Activated CD4-positive, alpha-beta T cell treated with anti-CD3 and anti-CD28 coated beads, Interleukin-2, Interleukin-6, amounts not matched to agents 100 ng/mL and 50 ng/mL, durations not matched to agents 16 hours and 8 hours (primary cell): ENCODE results near the gene ALOX12B.
"Not testable (repeated sequence)": the region's sequence is repeated elsewhere in the genome, so short reads cannot be mapped to it uniquely, and the experiment has no call there.

Experiments used
- DNase-seq: peaks from one replicate; pipeline ENCODE4 v3.0.0-alpha.2; 2020

The ALOX12B gene

DNA sequence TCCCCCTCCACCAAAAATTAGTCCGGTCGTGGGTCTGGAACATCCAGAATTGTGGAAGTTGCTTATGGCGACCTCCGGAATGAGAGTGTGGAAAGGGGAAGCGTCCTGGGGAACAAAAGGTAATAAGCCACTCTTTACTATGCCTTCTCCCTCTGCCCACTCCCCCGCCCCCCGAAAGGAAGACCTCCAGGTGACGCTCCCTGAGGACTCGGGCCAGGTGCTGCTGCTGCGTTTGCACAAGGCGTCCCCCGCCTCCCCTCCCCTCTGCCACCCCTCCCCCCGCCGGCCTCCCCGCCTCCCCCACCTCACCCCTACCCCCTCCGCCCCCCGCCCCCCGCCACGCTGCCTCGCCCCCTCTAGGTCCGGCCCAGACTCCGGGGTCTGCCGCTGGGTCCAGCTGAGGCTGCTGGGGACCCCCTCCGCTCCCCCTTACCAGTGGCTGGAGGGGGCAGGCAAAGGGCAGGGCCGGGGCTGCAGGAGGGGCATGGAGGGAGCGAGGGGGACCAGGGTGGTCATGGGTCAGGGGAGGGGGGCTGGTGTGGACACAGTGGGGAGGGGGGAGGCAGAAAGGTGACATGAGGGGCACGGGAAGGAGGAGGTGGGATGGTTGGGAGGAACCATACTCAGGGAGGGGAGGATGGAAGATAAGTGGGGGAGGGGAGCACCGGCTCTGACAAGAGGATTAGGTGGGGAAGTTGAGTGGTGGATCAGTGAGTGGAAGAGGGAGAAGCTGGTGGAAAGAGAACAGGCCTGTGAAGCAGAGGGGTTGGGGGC is 23.6 kb downstream of the ALOX12B start:
- no peak for DNase-seq

DNA sequence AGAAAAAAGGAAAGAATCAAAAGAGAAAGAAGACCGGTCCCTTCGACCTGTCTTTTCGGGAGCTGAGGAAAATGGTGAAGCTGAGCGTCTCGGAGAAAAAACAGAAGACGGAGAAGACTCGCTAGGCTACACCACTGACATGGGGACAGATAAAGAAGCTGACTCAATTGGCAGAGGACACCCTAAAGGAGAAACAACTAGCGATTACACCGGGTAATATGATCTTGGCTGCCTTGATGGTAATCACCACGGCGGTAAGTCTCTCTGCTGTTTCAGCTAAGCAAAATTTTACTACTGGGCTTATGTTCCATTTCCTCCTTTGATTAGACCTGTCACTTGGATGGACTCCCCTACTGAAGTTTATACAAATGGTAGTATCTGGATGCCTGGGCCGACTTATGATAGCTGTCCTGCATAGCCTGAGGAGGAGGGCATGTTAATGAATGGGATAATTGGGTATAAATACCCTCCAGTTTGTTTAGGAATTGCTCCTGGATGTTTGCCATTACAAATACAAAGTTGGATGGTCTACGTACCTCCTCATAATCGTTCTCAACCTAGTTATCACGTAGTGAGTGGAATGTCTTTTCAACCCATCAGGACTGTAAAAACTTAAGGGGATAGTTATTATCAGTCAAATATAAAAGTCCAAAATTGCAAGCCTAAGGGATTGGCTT is 24.6 kb downstream of the ALOX12B start:
- DNase-seq: no peak

DNA sequence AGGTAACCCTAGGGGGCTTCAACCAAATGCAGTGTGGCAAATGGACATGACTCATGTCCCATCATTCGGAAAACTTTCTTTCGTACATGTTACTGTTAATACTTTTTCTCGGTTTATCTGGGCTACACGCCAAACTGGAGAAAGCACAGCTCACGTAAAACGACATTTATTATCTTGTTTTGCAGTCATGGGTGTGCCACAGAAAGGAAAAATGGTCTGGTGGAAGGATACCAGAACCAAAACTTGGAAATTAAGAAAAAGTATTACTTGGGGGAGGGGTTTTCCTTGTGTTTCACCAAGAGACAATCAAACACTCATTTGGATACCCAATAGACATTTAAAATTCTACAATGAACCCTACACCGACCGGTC is 25.1 kb downstream of the ALOX12B start:
- no peak for DNase-seq

DNA sequence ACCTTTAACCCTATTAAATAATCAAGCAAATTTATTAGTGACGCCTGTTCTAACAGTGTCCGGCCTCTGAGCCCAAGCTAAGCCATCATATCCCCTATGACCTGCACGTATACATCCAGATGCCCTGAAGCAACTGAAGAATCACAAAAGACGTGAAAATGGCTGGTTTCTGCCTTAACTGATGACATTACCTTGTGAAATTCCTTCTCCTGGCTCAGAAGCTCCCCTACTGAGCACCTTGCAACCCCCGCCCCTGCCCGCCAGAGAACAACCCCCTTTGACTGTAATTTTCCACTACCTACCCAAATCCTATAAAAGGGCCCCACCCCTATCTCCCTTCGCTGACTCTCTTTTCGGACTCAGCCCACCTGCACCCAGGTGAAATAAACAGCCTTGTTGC is 25.7 kb downstream of the ALOX12B start:
- not testable (repeated sequence) for DNase-seq

DNA sequence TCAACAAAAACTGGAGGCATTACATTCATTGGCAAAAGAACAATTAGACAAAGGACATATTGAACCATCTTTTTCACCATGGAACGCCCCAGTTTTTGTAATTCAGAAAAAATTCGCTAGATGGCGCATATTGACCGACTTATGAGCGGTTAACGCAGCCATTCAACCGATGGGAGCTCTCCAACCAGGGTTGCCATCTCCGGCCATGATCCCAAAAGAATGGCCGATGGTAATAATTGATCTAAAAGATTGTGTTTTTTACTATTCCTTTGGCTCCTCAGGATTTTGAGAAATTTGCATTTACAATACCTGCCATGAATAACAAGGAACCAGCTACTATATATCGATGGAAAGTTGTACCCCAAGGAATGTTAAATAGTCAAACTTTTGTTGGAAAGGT is 27.2 kb downstream of the ALOX12B start:
- peak; percentile 84 for DNase-seq

DNA sequence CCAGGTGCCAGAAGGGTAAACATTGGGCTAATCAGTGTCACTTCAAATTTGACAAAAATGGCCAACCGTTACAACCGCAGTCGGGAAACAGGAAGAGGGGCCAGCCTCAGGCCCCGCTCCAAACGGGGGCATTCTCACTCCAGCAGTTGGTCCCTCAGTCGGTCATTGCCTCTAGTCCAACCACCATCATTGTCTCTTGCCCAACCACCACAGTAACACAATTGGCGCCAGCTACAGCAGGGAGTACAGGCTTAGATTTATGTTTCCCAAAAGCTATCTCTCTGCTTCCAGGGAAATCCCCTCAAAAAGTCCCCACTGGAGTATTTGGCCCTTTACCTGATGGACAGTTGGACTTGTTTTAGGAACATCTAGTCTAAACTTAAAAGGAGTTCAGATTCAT is 28.4 kb downstream of the ALOX12B start:
- DNase-seq: no peak

DNA sequence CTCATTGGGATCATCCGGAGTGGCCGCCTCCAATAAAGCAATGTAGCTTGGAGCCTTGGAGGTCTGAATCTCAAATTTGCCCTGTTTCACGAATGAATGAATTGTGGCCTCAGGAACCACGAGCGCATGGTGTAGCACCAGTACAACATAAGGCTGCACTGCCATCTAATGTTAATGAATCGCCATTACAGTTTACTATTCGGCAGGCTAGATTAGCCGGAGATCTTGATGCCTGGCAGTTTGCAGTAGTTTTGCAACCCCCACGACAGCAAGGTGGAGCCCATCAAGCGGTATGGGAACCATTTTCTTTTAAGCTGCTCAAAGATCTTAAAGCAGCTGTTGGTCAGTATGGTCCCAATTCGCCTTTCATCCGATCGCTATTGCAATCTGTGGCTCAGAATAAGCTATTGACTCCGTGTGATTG is 29.8 kb downstream of the ALOX12B start:
- peak; percentile 83 for DNase-seq

DNA sequence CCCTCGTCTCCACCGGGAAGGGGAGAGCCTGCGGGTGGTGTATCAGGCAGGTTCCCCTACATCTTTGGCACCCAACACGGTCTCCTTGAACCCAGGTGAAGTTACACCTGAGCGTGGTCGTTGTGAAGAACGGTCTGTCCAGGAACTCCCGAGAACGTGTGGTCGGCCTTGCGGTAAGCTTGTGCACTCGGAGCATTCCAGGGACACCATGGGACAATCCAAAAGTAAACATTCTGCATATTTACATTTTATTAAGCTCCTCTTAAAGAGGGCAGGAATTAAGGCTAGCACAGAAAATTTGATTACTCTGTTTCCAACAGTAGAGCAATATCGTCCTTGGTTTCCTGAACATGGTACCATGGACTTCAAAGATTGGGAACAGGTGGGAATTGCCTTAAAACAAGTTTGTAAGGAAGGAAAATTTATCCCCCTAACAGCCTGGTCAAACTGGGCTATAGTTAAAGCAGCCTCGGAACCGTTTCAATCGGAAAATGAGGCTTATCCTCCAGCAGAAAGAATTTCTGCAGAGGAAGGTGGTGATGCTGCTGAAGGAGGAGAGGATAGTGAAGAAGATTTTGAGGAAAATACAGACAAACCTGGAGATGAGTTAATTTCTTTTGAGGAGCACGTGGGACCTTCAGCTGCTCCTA is 30.4 kb downstream of the ALOX12B start:
- no peak for DNase-seq

DNA sequence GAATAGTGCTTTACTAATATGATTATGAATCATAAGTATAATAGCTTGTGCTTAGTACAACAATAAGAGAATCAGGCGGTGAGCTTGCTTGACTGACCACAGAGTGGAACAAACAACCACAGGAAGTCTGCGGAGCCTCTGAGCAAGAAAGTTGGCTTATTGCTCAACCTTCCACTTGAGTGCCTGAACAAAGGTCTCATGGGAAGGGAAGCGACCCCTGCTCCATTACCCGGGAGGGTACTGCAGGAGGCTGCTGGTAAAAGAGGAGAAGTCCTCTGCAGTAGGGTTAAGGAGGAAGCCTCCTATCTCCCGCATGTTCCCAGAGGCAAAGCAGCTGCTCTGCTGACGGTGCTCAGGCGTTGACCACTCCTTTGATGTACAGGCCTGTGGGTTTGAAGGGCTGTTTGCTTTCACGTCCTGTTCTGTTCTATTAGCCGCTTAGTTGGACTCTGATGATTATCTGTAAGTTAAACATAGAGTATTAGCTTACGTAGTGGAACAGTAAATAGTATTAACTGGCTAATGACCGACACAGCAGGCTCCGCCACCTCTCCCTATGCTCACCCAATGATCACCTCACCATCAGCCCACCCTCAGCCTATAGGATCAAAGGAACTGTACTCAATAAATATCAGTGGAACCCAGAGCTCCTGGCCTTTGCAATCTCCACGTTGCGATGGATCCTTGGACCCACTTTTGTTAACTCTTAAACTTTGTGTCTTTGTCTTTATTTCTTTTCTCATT is 31.1 kb downstream of the ALOX12B start:
- DNase-seq: peak; percentile 77

DNA sequence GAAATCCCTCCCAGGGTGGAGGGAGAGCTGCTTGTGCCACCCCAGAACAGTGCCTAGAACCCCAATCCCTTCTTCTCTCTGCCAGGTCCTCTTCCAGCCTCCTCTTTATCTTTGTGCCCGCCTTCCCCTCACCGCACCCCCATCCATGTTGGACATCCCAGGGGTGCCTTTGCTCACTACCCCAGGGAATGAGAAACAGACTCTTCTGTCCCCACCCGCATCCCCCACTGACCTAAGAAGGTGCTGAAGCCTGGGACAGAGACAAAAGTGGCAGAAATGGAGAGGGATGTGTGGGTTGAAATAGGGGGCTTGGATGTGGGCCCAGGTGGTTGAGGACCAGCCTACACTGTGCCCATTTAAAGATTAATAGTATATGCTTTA is 31.7 kb downstream of the ALOX12B start:
- DNase-seq: no peak

DNA sequence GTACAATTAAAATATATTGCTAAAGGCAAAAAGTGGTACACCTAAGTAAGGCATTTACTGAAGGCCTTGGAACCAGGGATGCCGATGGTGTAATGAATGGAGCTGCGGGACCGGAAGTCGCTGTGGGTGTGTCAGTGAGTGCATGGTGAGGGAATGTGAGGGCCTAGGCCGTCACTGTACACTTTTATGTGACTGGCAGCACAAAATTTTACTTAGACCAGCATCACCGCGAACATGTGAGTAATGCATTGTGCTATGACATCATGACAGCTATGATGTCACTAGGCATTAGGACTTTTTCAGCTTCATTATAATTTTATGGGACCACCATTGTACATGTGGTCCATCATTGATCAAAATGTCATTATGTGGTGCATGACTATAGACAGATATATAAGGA is 33.9 kb downstream of the ALOX12B start:
- DNase-seq: no peak

DNA sequence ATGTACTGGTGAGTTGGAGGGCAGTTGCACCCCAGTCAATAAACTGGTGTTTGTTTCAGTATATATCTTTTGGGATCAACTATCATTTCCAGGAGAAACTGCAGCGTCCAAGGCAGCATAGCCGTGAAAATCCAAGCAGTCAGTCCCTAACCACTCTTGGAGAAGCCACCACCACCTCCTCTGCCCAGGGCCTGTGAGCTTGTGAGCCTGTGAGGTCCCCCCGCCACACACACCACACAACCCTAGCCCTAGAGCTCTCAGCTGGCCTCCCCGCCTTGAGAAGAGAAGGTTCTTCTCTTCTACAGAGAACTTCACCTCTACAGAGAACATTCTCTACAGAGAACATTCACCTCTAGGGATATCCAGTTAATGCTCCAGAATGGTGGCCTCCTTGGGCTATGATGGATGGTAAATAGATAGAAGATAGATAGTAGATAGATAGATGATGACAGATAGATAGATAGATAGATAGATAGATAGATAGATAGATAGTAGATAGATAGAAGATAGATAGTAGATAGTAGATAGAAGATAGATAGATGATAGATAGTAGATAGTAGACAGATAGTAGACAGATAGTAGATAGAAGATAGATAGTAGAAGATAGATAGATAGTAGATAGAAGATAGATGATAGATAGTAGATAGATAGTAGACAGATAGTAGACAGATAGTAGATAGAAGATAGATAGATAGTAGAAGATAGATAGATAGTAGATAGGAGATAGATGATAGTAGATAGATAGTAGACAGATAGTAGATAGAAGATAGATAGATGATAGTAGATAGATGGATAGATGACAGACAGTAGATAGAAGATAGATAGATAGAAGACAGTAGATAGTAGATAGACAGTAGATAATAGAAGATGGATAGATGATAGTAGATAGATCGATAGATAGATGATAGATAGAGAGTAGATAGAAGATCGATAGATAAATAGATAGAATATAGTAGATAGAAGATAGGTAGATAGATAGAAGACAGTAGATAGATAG is 35.0 kb downstream of the ALOX12B start:
- no peak for DNase-seq

DNA sequence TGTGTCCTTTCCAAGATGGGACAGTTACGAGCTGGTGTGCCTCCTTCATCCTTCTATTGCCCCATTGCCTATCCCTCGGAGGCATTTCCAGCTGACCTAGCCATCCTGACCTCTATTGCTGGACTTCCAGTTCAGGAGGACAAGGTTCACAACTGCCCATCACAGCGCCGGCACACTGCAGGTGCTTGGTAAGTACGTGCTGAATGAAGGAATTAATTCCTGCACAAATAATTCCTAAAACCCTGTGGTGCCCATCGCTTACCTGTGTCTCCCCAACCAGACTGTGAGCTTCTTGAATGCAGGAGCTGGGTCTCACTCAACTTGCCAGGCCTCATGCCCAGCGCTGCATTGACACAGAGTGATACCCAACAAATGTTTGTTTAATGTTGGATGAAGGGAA is 35.7 kb downstream of the ALOX12B start:
- no peak for DNase-seq

DNA sequence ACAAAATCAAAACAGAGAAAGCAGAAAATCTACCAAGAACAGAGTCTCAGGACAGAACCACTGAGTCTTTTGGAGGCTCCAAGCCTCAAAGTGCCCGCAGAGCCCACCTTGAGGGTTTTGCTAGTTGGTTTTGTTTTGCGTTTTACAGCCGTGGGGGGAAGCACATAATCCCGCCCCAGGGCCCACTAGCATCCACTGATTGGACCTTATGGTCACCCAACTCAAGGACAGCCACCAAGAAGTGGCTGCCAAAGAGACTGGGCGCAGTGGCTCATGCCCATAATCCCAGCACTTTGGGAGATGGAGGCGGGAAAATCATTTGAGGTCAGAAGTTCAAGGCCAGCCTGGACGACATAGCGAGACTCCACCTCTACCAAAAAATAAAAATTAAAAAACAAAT is 38.8 kb downstream of the ALOX12B start:
- no peak for DNase-seq

DNA sequence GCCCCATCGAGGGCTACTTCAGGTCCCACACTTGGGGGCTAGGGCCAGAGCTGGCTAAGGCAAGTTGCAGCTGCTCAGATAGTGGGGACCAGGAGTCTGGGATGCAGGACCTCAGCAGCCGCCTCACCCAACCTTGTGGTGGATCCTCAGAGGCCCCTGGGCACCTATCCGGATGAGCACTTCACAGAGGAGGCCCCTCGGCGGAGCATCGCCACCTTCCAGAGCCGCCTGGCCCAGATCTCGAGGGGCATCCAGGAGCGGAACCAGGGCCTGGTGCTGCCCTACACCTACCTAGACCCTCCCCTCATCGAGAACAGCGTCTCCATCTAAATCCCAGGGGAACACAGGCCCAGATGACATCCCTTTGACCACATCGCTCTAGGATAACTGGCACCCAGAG is 39.3 kb downstream of the ALOX12B start:
- no peak for DNase-seq

DNA sequence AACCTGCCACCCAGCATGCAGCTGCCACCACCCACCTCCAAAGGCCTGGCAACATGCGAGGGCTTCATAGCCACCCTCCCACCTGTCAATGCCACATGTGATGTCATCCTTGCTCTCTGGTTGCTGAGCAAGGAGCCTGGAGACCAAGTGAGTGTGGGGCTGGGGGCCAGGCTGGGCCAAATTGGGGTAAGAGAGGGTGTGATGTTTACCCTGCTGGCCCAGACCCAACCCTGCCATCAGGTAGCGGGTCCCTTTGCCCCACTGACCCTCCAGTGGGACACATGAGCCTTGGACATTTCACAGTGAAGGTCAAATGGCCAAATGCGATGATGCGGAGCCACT is 39.8 kb downstream of the ALOX12B start:
- no peak for DNase-seq

DNA sequence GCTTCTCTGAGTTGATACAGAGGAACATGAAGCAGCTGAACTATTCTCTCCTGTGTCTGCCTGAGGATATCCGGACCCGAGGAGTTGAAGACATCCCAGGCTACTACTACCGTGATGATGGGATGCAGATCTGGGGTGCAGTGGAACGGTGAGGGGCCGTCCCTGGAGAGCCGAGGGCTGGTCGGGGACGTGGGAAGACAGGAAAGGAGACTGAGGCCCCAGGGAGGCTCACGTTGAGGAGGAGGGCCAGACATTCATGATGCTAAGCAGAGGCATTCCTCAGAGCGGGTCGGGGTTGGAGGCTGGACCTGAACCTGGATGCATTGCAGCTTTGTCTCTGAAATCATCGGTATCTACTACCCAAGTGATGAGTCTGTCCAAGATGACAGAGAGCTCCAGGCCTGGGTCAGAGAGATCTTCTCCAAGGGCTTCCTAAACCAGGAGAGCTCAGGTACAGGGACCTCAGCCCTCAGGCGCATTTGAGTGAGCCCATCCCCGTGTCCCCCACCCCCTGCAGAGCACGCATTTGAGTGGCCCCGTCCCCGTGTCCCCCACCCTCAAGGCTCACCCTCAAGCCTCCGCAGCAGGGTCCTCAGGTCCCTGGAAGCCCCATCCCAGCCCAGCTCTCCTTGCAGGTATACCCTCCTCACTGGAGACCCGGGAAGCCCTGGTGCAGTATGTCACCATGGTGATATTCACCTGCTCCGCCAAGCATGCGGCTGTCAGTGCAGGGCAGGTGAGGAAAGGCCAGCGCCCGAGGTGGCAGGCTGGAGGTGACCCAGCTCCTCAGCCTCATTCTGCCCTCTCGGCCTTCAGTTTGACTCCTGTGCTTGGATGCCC is 40.4 kb downstream of the ALOX12B start:
- DNase-seq: no peak

DNA sequence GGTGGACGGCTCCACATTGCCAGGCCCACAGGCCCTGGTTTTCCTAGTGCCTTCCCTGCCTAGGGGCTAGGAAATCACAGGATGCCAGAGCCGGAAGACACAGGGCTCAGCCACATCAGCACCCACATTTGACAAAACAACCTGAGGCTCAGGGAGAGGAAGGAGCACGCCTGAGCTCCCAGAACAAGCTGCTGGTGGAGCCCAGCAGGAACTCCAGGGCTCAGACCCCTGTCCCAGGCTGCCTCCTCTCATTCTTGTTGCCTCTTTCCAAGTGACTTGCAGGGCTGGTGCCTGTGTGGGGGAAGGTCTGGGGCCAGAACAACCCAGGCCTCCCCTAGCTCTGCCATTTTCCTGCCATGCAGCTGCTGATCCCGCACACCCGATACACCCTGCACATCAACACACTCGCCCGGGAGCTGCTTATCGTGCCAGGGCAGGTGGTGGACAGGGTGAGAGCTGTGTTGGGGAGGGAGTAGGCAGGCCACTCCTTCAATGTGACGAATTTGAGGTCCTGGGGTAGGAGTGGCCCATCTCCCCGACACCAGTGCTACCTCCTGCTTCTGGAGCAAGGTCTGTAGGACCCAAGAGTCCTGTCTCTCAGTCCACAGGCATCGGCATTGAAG is 41.1 kb downstream of the ALOX12B start:
- DNase-seq: no peak

DNA sequence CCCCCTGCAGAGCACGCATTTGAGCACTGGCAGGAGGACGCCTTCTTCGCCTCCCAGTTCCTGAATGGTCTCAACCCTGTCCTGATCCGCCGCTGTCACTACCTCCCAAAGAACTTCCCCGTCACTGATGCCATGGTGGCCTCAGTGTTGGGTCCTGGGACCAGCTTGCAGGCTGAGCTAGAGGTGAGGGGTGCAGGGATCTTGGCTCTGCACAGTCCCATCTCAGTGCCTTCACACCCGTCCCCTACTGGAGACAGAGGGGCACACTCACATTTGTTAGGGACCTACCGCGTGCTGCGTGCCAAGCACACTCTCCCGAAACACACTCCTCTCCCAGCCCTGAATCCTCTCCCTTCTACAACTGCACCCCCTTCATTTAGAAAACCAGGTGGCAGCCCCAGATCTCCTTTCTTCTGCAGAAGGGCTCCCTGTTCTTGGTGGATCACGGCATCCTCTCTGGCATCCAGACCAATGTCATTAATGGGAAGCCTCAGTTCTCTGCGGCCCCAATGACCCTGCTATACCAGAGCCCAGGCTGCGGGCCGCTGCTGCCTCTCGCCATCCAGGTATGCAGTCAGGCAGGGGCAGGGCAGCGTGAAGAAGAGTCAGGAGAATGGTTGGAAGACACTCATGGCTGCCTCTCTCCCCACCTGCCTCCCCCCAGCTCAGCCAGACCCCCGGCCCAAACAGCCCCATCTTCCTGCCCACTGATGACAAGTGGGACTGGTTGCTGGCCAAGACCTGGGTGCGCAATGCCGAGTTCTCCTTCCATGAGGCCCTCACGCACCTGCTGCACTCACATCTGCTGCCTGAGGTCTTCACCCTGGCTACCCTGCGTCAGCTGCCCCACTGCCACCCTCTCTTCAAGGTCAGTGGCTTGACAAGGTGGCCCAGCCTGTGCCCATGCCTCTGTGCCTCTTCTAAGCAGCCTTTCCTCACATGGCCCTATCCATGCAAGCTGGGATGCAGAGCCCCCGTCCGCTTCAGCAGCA is 42.4 kb downstream of the ALOX12B start:
- no peak for DNase-seq

DNA sequence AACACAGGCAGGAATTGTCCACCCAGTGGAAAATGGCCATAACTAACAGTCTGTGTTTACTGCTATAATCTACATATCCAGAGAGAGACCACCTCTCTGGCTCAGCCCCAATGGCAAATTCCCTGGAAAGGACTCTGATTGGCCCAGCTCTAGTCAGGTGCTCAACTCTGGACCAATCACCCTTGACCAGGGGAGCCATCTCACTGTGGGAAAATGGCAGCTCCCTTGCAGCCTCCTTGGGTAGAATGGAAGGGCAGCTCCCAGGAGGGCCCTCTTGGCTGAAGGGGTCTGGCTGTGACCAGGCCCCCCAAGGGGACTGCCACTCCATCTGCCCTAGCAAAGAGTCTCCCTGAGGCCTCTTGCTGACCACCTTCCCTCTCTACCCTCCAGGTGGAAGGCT is 45.5 kb downstream of the ALOX12B start:
- no peak for DNase-seq
